ENCODE data around the gene RHCE.
"Not testable (repeated sequence)": the region's sequence is repeated elsewhere in the genome, so short reads cannot be mapped to it uniquely, and the experiment has no call there.

The RHCE gene

DNA sequence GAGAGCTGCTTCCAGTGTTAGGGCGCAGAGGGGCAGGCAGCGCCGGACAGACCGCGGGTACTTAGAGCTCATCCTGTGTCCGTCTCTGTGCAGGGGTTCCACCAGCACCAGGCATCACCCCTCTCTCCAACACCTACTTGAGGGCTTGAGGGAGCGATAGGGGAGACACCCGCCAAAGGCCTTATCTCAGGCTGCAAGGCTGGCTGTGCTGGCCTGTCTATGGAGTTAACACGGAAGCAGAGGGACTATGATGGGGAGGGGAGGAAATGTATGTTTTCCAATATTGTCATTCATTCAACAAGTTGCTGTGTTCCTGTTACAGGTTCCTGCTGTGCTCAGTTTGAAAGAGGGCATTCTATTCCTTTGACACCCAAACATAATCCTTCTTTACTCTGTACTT lies at the start of gene RHCE:
RHCE (minus strand) TSS at position 111 of the 400 bp plus-strand sequence; CDS start at position 72, 39 bp downstream.
- H3K9ac ChIP-seq (ENCODE audit: low read length); H3K27me3 ChIP-seq (ENCODE audit: control insufficient read depth, insufficient read depth, low read length); H3K36me3 ChIP-seq (ENCODE audit: control insufficient read depth, low read depth, low read length); H3K9me3 ChIP-seq (ENCODE audit: control insufficient read depth, low read depth, low read length); H3K27ac ChIP-seq (ENCODE audit: low read length); H3K4me3 ChIP-seq (ENCODE audit: low read length); H3K4me1 ChIP-seq (ENCODE audit: control insufficient read depth, low read depth, low read length): not testable (repeated sequence)

DNA sequence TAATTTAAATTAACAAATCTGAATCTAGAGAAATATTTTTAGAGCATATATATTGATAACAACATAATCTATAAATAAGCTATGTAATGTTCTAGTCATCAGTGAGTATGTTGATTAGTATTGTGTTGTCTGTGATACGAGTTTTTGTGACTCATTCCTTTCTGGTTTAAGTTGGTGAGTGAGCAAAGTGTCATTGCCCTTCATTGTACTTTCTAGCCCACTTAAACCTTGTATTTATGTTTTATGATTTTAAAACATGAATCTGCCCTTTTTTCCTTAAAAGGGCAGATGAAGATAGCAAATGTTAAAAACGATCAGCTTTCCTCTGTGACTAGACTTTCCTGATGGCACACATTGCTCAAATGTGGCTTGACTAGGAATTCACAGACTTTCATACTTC lies 48.6 kb upstream of the RHCE start:
- Histone ChIP-seq H3K27ac (ENCODE audit: low read length) (no peak overlapping the region), H3K9me3 (ENCODE audit: control insufficient read depth, low read depth, low read length) (no peaks in the 10 kb centered on the region), H3K36me3 (ENCODE audit: control insufficient read depth, low read depth, low read length) (no peaks in the 10 kb centered on the region), H3K27me3 (ENCODE audit: control insufficient read depth, insufficient read depth, low read length) (no peaks in the 10 kb centered on the region), H3K4me1 (ENCODE audit: control insufficient read depth, low read depth, low read length) (no peaks in the 10 kb centered on the region), H3K4me3 (ENCODE audit: low read length) (no peak overlapping the region), H3K9ac (ENCODE audit: low read length) (no peak overlapping the region)

DNA sequence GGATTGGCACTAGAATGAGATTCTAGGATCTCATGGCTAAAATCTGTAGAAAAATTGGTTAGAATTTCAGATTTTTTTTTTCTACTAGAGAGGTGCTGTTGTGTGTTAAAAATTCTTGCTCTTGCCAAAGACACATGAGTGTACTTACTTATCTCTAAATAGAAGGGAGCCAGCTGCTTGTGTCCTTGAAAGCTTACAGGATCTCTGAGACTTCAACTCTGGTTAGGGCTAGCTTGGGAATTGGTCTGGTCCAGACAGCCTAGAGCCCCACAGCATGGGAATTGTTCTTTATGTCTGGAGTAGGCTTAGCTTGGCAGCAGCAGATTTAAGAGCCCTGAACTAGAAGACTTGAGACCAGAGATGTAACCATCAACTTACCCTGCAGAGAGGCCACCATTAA lies 47.4 kb upstream of the RHCE start:
- H3K4me1 ChIP-seq (ENCODE audit: control insufficient read depth, low read depth, low read length): no peaks in the 10 kb centered on the region
- H3K27me3 ChIP-seq (ENCODE audit: control insufficient read depth, insufficient read depth, low read length): no peaks in the 10 kb centered on the region
- H3K27ac ChIP-seq (ENCODE audit: low read length): no peak overlapping the region
- H3K4me3 ChIP-seq (ENCODE audit: low read length): no peak overlapping the region
- H3K9ac ChIP-seq (ENCODE audit: low read length): no peak overlapping the region
- no peaks in the 10 kb centered on the region for H3K36me3 ChIP-seq (ENCODE audit: control insufficient read depth, low read depth, low read length)
- no peaks in the 10 kb centered on the region for H3K9me3 ChIP-seq (ENCODE audit: control insufficient read depth, low read depth, low read length)

DNA sequence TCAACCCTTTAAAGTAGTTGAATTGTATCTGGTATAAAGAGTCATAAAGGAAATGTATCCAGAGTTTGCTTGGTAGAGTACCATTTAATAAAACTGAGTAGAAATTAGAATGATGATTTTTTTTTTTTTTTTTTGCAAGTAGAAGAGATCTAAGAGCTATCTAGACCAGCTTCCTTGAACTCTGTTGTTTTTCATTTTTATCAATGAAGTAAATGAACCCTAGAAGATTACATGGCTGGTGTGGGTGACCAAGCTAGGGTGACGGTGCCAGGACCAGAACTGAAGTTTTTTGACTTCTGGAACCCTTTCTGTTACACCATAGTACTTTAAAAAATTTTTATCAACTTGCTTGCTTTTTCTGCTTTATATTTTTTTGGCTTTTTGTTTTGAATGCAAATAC lies 47.0 kb upstream of the RHCE start:
- Histone ChIP-seq H3K9me3 (ENCODE audit: control insufficient read depth, low read depth, low read length) (no peaks in the 10 kb centered on the region), H3K27me3 (ENCODE audit: control insufficient read depth, insufficient read depth, low read length) (no peaks in the 10 kb centered on the region), H3K4me3 (ENCODE audit: low read length) (no peak overlapping the region), H3K36me3 (ENCODE audit: control insufficient read depth, low read depth, low read length) (no peaks in the 10 kb centered on the region), H3K9ac (ENCODE audit: low read length) (no peak overlapping the region), H3K27ac (ENCODE audit: low read length) (no peak overlapping the region), H3K4me1 (ENCODE audit: control insufficient read depth, low read depth, low read length) (no peaks in the 10 kb centered on the region)

DNA sequence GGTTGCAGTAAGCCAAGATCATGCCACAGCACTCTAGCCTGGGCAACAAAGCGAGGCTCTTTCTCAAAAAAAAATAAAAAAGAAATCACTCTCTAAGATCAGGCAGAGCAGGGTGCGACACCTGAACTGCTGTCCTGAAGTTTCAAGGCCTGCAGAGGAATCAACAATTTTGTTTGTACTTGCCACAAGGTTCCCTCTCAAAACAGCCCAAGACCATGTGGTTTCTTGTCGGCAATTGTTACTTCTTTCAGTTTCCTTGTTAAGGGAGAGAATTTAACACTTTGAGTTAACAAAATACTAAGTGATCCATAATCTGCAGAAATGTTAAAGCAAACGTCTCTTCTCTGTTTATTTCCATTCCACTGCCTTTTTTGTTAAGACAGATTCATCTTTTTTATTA lies 46.6 kb upstream of the RHCE start:
- Histone ChIP-seq H3K4me3 (ENCODE audit: low read length) (no peak overlapping the region), H3K9ac (ENCODE audit: low read length) (no peak overlapping the region), H3K27ac (ENCODE audit: low read length) (no peak overlapping the region), H3K27me3 (ENCODE audit: control insufficient read depth, insufficient read depth, low read length) (no peaks in the 10 kb centered on the region), H3K9me3 (ENCODE audit: control insufficient read depth, low read depth, low read length) (no peaks in the 10 kb centered on the region), H3K36me3 (ENCODE audit: control insufficient read depth, low read depth, low read length) (no peaks in the 10 kb centered on the region), H3K4me1 (ENCODE audit: control insufficient read depth, low read depth, low read length) (no peaks in the 10 kb centered on the region)

DNA sequence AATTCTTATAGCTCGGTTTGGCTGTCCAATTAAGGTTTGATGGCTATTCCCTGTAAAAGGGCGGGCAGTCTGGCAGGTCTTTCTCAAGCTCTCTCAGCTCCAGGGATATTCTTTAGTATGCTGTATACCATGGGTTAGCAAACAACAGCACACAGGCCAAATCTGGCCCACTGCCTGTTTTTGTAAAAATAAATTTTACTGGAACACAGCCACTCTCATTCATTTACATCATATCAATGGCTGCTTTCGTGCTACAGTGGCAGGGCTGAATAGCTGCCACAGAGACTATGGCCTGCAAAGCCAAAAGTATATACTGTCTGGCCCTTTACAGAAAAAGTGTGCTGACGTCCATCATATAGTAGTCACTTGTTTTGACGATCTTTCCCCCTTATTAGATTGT lies 42.1 kb upstream of the RHCE start:
- no peak overlapping the region for H3K9ac ChIP-seq (ENCODE audit: low read length)
- no peak overlapping the region for H3K4me3 ChIP-seq (ENCODE audit: low read length)
- no peaks in the 10 kb centered on the region for H3K4me1 ChIP-seq (ENCODE audit: control insufficient read depth, low read depth, low read length)
- no peak overlapping the region for H3K27ac ChIP-seq (ENCODE audit: low read length)
- no peaks in the 10 kb centered on the region for H3K9me3 ChIP-seq (ENCODE audit: control insufficient read depth, low read depth, low read length)
- peaks cover 6% of the 10 kb centered on the region for H3K36me3 ChIP-seq (ENCODE audit: control insufficient read depth, low read depth, low read length)
- no peaks in the 10 kb centered on the region for H3K27me3 ChIP-seq (ENCODE audit: control insufficient read depth, insufficient read depth, low read length)

DNA sequence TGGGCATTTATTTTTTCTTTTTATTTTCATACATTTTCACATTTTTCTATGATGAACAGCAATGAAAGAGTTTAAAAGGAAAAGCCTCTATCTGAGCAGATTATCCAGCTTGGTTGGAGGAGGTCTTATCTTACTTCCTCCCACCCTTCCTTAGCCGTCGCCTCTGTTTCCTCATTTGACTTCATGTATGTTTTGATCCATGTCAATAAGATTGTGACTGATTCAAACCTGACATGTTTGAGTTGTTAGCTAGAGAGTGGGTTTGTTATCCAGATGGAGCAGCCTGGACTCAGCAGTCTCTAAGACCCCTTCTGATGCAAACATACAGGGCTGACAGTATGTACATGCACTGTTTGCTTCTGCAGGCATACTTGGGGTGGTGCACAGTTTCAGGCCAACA lies 41.2 kb upstream of the RHCE start:
- Histone ChIP-seq H3K4me1 (ENCODE audit: control insufficient read depth, low read depth, low read length) (no peaks in the 10 kb centered on the region), H3K9ac (ENCODE audit: low read length) (no peak overlapping the region), H3K4me3 (ENCODE audit: low read length) (no peak overlapping the region), H3K9me3 (ENCODE audit: control insufficient read depth, low read depth, low read length) (no peaks in the 10 kb centered on the region), H3K27ac (ENCODE audit: low read length) (no peak overlapping the region), H3K27me3 (ENCODE audit: control insufficient read depth, insufficient read depth, low read length) (no peaks in the 10 kb centered on the region), H3K36me3 (ENCODE audit: control insufficient read depth, low read depth, low read length) (peaks cover 6% of the 10 kb centered on the region)

DNA sequence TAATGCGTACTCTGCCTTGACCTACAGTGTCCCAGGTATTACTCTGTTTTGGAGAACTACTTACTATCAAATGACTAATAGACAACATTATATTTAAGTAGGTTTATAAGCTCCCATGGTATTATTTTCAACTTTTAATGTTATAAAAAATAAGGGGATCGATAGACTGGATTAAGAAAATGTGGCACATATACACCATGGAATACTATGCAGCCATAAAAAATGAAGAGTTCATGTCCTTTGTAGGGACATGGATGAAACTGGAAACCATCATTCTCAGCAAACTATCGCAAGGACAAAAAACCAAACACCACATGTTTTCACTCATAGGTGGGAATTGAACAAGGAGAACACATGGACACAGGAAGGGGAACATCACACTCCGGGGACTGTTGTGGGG lies 40.2 kb upstream of the RHCE start:
- H3K4me1 ChIP-seq (ENCODE audit: control insufficient read depth, low read depth, low read length); H3K36me3 ChIP-seq (ENCODE audit: control insufficient read depth, low read depth, low read length); H3K27ac ChIP-seq (ENCODE audit: low read length); H3K27me3 ChIP-seq (ENCODE audit: control insufficient read depth, insufficient read depth, low read length); H3K9me3 ChIP-seq (ENCODE audit: control insufficient read depth, low read depth, low read length); H3K9ac ChIP-seq (ENCODE audit: low read length); H3K4me3 ChIP-seq (ENCODE audit: low read length): not testable (repeated sequence)

DNA sequence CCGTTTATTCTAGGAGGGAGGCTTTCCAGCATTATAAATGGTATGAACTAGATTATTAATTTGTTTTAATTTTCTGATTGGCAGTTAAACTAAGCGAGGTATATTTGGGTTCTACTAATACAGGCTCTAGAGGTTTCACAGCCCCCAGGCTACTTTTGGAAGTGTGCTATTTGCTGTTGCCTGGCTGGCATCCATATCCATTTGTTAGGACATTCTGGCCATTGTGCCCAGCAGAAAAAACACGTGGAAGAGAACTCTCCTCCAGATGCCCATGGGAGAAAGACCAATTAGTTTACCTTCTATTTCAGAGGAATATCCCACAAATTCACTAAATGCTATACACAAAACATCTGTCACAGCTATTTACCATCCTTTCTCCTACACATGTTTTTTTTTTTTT lies 39.4 kb upstream of the RHCE start:
- Histone ChIP-seq H3K9me3 (ENCODE audit: control insufficient read depth, low read depth, low read length) (no peaks in the 10 kb centered on the region), H3K9ac (ENCODE audit: low read length) (no peak overlapping the region), H3K27ac (ENCODE audit: low read length) (no peak overlapping the region), H3K4me1 (ENCODE audit: control insufficient read depth, low read depth, low read length) (no peaks in the 10 kb centered on the region), H3K4me3 (ENCODE audit: low read length) (no peak overlapping the region), H3K27me3 (ENCODE audit: control insufficient read depth, insufficient read depth, low read length) (no peaks in the 10 kb centered on the region), H3K36me3 (ENCODE audit: control insufficient read depth, low read depth, low read length) (peaks cover 6% of the 10 kb centered on the region)

DNA sequence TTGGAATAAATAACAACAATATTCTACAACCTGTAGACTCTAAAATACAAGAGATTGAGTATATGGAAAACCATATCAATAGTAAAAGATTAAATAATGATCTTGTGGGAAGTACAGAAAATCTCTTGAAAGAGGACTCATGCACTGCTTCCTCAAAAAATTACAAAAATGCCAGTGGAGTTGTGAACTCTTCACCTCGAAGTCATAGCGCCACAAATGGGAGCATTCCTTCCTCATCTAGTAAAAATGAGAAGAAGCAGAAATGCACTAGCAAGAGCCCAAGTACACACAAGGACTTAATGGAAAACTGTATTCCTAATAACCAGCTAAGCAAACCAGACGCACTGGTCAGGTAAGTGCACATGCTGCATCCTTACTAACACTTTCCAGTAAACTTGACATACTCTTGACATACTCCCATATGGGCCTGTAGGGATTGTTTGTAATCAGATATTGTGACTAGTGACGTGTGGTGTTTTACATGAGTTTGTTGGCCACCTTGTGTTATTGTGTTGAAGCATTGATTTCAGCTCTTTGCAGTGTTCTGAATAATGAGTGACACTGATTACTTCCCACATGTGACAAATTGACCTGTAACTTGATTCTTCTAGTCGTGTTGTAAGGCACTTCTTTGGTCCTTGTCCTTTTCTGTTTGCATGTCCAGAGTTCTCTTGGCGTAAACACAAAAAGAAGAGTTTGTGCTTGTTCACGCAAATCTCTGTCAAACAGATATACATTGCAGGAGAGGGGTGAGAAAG lies 38.1 kb upstream of the RHCE start:
- Histone ChIP-seq H3K27me3 (ENCODE audit: control insufficient read depth, insufficient read depth, low read length) (no peaks in the 10 kb centered on the region), H3K9me3 (ENCODE audit: control insufficient read depth, low read depth, low read length) (no peaks in the 10 kb centered on the region), H3K36me3 (ENCODE audit: control insufficient read depth, low read depth, low read length) (peaks cover 6% of the 10 kb centered on the region), H3K27ac (ENCODE audit: low read length) (no peak overlapping the region), H3K4me3 (ENCODE audit: low read length) (no peak overlapping the region), H3K9ac (ENCODE audit: low read length) (no peak overlapping the region), H3K4me1 (ENCODE audit: control insufficient read depth, low read depth, low read length) (no peaks in the 10 kb centered on the region)

DNA sequence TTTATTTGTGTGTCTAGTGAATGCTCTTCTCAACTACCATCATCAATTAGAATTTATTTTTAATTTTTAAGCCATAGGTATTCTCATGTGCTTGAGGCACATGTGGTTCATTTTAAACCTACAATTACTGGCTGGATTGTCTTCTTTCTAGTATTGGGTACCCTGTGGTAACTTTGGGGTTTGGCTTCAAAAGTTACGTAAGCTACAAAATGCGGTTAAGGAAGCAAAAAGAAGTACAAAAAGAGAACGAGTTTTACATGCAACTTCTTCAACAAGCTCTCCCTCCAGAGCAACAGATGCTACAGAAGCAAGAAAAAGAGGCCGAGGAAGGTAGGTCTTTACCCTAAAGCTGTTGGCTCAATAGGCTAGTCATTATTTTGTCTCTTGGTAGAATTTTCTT lies 35.9 kb upstream of the RHCE start:
- Histone ChIP-seq H3K4me1 (ENCODE audit: control insufficient read depth, low read depth, low read length) (no peaks in the 10 kb centered on the region), H3K9ac (ENCODE audit: low read length) (no peak overlapping the region), H3K27me3 (ENCODE audit: control insufficient read depth, insufficient read depth, low read length) (no peaks in the 10 kb centered on the region), H3K4me3 (ENCODE audit: low read length) (no peak overlapping the region), H3K9me3 (ENCODE audit: control insufficient read depth, low read depth, low read length) (no peaks in the 10 kb centered on the region), H3K36me3 (ENCODE audit: control insufficient read depth, low read depth, low read length) (peaks cover 6% of the 10 kb centered on the region), H3K27ac (ENCODE audit: low read length) (no peak overlapping the region)

DNA sequence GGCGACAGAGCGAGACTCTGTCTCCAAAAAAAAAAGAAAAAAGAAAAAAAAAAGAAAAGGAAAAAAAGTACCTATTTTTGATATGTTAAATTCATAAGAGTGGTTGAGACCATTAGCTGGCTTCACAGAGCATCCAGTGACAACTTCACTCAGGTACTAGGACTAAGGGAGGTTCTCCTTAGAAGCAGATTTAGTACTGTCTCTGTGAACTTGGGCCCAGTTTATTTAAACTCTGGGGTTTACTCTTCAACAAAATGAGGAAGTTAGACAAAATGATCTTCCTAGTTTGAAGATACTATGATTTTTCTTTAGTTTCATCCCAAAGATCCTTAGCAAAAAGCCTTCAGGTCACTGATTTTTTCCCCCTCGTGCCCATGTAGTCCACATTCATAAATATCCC lies 31.3 kb upstream of the RHCE start:
- Histone ChIP-seq H3K36me3 (ENCODE audit: control insufficient read depth, low read depth, low read length) (no peaks in the 10 kb centered on the region), H3K9ac (ENCODE audit: low read length) (no peak overlapping the region), H3K27ac (ENCODE audit: low read length) (no peak overlapping the region)

More for the DNA sequence above, 31.3 kb upstream of the RHCE start:
- H3K4me3 ChIP-seq (ENCODE audit: low read length): no peak overlapping the region
- H3K27me3 ChIP-seq (ENCODE audit: control insufficient read depth, insufficient read depth, low read length): no peaks in the 10 kb centered on the region
- H3K9me3 ChIP-seq (ENCODE audit: control insufficient read depth, low read depth, low read length): no peaks in the 10 kb centered on the region
- no peaks in the 10 kb centered on the region for H3K4me1 ChIP-seq (ENCODE audit: control insufficient read depth, low read depth, low read length)

Measured in iPS-18a (cell line).